ENCODE data around the gene CDX1. TPM values are rescaled to one million over a fixed set of nuclear protein-coding genes. Genes with fewer than 3 reads are reported as not detected.

Gene CDX1
- total RNA-seq, 1 experiment from 2014 or later, result not detected

DNA sequence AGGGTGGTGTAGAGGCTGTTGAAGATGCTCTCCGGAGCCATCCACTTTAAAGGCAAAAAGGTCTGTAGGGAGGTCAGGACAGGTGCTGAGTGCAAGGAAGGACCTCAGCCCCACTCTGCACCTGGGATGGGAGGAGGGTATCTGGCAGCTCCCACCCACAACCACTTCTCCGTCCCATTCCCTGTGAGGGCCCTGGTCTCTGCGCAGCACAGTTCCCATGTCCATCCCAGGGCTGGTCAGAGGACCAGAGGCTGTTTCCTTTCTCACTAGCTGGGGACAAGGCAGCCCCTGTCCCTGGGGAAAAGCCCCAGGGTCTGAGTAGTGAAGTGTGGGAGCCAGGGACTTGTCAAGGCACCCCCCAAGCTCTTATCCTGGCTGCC, 46.5 kb upstream of the CDX1 start:
- no peak for TF ChIP-seq CTCF (IDR thresholded peaks at IDR 0.05; ENCODE audit: unreplicated experiment)
- intact Hi-C loops (cut with micrococcal nuclease; ENCODE audit: unreplicated experiment), result no loop called here

GRCh38 chr5:150120617-150121447, 45.7 kb upstream of the CDX1 start:
- peaks cover 9% of the 10 kb centered on the region for H3K4me1 Mint-ChIP-seq (ENCODE audit: low read depth, unreplicated experiment)
- no peak for DNase-seq
- H3K36me3 Mint-ChIP-seq (ENCODE audit: insufficient read depth, unreplicated experiment), result no peaks in the 10 kb centered on the region
- H3K4me3 Mint-ChIP-seq (ENCODE audit: low read depth, unreplicated experiment), result no peak overlapping the region
- CTCF ChIA-PET, result interaction anchor here (0.6 to 2.0 kb wide), 2 partner anchors 14 to 18 kb away, joined by 4 to 6 read pairs; no protein-coding TSS in a partner anchor
- no peaks in the 10 kb centered on the region for H3K9me3 Mint-ChIP-seq (ENCODE audit: low read depth, unreplicated experiment)
- intact Hi-C loops (cut with micrococcal nuclease; ENCODE audit: unreplicated experiment), result no loop called here
- no peak overlapping the region for H3K27ac Mint-ChIP-seq (ENCODE audit: unreplicated experiment)
- BruUV-seq (replicated peaks), result no TSS peak
- TF ChIP-seq CTCF (IDR thresholded peaks at IDR 0.05; ENCODE audit: unreplicated experiment), result no peak
- peaks cover 32% of the 10 kb centered on the region for H3K27me3 Mint-ChIP-seq (ENCODE audit: unreplicated experiment)

More for the DNA sequence above, 46.5 kb upstream of the CDX1 start:
- DNase-seq, result no peak
- Mint-ChIP-seq H3K9me3 (ENCODE audit: low read depth, unreplicated experiment) (no peaks in the 10 kb centered on the region), H3K27ac (ENCODE audit: unreplicated experiment) (no peak overlapping the region), H3K27me3 (ENCODE audit: unreplicated experiment) (peaks cover 32% of the 10 kb centered on the region), H3K4me3 (ENCODE audit: low read depth, unreplicated experiment) (no peak overlapping the region), H3K36me3 (ENCODE audit: insufficient read depth, unreplicated experiment) (no peaks in the 10 kb centered on the region), H3K4me1 (ENCODE audit: low read depth, unreplicated experiment) (peaks cover 9% of the 10 kb centered on the region)
- no TSS peak for BruUV-seq (replicated peaks)
- CTCF ChIA-PET, result interaction anchor here (2.0 kb wide), 1 partner anchor 15 kb away, joined by 4 read pairs; no protein-coding TSS in a partner anchor

- peaks cover 32% of the 10 kb centered on the region for H3K27me3 Mint-ChIP-seq (ENCODE audit: unreplicated experiment)
- peaks cover 9% of the 10 kb centered on the region for H3K4me1 Mint-ChIP-seq (ENCODE audit: low read depth, unreplicated experiment)
- no peak for TF ChIP-seq CTCF (IDR thresholded peaks at IDR 0.05; ENCODE audit: unreplicated experiment)
- no peaks in the 10 kb centered on the region for H3K36me3 Mint-ChIP-seq (ENCODE audit: insufficient read depth, unreplicated experiment)
- H3K27ac Mint-ChIP-seq (ENCODE audit: unreplicated experiment), result no peak overlapping the region
- BruUV-seq (replicated peaks), result no TSS peak
- no peak for DNase-seq
- no peaks in the 10 kb centered on the region for H3K9me3 Mint-ChIP-seq (ENCODE audit: low read depth, unreplicated experiment)
- H3K4me3 Mint-ChIP-seq (ENCODE audit: low read depth, unreplicated experiment), result no peak overlapping the region
- intact Hi-C loops (cut with micrococcal nuclease; ENCODE audit: unreplicated experiment), result no loop called here
- CTCF ChIA-PET, result interaction anchor here (0.5 to 2.0 kb wide), 3 partner anchors 14 to 99 kb away, joined by 3 to 6 read pairs (median 4); no protein-coding TSS in a partner anchor
Measured at GRCh38 chr5:150121448-150122157, 45.0 kb upstream of the CDX1 start.

GRCh38 chr5:150122158-150122510, 44.4 kb upstream of the CDX1 start:
- Mint-ChIP-seq H3K36me3 (ENCODE audit: insufficient read depth, unreplicated experiment) (no peaks in the 10 kb centered on the region), H3K27ac (ENCODE audit: unreplicated experiment) (no peak overlapping the region), H3K27me3 (ENCODE audit: unreplicated experiment) (peaks cover 32% of the 10 kb centered on the region), H3K4me3 (ENCODE audit: low read depth, unreplicated experiment) (no peak overlapping the region), H3K9me3 (ENCODE audit: low read depth, unreplicated experiment) (no peaks in the 10 kb centered on the region), H3K4me1 (ENCODE audit: low read depth, unreplicated experiment) (peaks cover 9% of the 10 kb centered on the region)
- CTCF ChIA-PET, result interaction anchor here (2.0 kb wide), 1 partner anchor 13 kb away, joined by 4 read pairs; no protein-coding TSS in a partner anchor
- intact Hi-C loops (cut with micrococcal nuclease; ENCODE audit: unreplicated experiment), result no loop called here
- no TSS peak for BruUV-seq (replicated peaks)
- DNase-seq, result peak; percentile 62
- peak; percentile 57 for TF ChIP-seq CTCF (IDR thresholded peaks at IDR 0.05; ENCODE audit: unreplicated experiment)
